Measurements from ENCODE around the gene GBGT1.

GBGT1 gene

GRCh38 chr9:133165452-133165730, 1.7 kb upstream of the GBGT1 start:
- DNase-seq (ENCODE audit: insufficient read length, low spot score), result no peak
- FAIRE-seq, result no peak
- TF ChIP-seq POU2F2 (IDR thresholded peaks at IDR 0.05; ENCODE audit: low read depth, low read length), result no peak
- TF ChIP-seq PAX5 (IDR thresholded peaks at IDR 0.05; ENCODE audit: insufficient read depth, low read length, severe bottlenecking), result no peak
- TF ChIP-seq POLR2AphosphoS5 (IDR thresholded peaks at IDR 0.05; ENCODE audit: low read depth, low read length), result no peak
- TF ChIP-seq POLR2A (IDR thresholded peaks at IDR 0.05; ENCODE audit: low read depth, low read length), result no peak
- no peak for TF ChIP-seq TAF1 (IDR thresholded peaks at IDR 0.05; ENCODE audit: low read depth, low read length)
- no peak for TF ChIP-seq SPI1 (IDR thresholded peaks at IDR 0.05; ENCODE audit: low read depth, low read length)

DNA sequence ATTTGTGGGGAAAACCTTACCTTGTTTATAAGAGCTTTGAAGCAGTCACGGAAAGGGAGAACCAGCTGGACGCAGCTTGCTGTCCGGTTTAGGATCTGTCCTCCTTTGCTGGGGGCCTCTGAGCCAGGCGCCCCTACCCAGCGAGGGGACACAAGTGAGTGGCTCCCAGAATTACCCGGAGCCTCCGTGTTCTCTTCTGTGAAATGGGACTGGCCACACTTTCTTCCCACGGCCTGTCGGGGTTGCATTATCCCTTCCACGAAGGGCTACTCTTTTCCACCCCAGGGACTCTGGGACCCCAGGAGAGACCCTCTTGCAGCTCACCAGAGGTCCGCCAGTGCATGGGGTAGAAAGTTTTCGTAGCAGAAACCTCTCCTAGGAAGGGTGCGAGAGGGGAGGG, 477 bp upstream of the GBGT1 start:
- FAIRE-seq (no peak), DNase-seq (ENCODE audit: insufficient read length, low spot score) (no peak)
- TF ChIP-seq POLR2A (IDR thresholded peaks at IDR 0.05; ENCODE audit: low read depth, low read length), result no peak
- TF ChIP-seq TAF1 (IDR thresholded peaks at IDR 0.05; ENCODE audit: low read depth, low read length), result no peak
- TF ChIP-seq SPI1 (IDR thresholded peaks at IDR 0.05; ENCODE audit: low read depth, low read length), result no peak
- TF ChIP-seq POU2F2 (IDR thresholded peaks at IDR 0.05; ENCODE audit: low read depth, low read length), result no peak
- TF ChIP-seq PAX5 (IDR thresholded peaks at IDR 0.05; ENCODE audit: insufficient read depth, low read length, severe bottlenecking), result no peak
- no peak for TF ChIP-seq POLR2AphosphoS5 (IDR thresholded peaks at IDR 0.05; ENCODE audit: low read depth, low read length)

- DNase-seq (ENCODE audit: insufficient read length, low spot score), result no peak
- TF ChIP-seq PAX5 (IDR thresholded peaks at IDR 0.05; ENCODE audit: insufficient read depth, low read length, severe bottlenecking) (no peak), POLR2A (IDR thresholded peaks at IDR 0.05; ENCODE audit: low read depth, low read length) (no peak), TAF1 (IDR thresholded peaks at IDR 0.05; ENCODE audit: low read depth, low read length) (no peak), SPI1 (IDR thresholded peaks at IDR 0.05; ENCODE audit: low read depth, low read length) (no peak), POLR2AphosphoS5 (IDR thresholded peaks at IDR 0.05; ENCODE audit: low read depth, low read length) (no peak)
- FAIRE-seq, result no peak
Measured at GRCh38 chr9:133162861-133163503, 732 bp downstream of the GBGT1 start.

GRCh38 chr9:133161547-133161950, 2.2 kb downstream of the GBGT1 start:
- FAIRE-seq (no peak), DNase-seq (ENCODE audit: insufficient read length, low spot score) (no peak)
- no peak for TF ChIP-seq SPI1 (IDR thresholded peaks at IDR 0.05; ENCODE audit: low read depth, low read length)
- no peak for TF ChIP-seq POLR2A (IDR thresholded peaks at IDR 0.05; ENCODE audit: low read depth, low read length)
- TF ChIP-seq POU2F2 (IDR thresholded peaks at IDR 0.05; ENCODE audit: low read depth, low read length), result no peak
- no peak for TF ChIP-seq TAF1 (IDR thresholded peaks at IDR 0.05; ENCODE audit: low read depth, low read length)
- no peak for TF ChIP-seq PAX5 (IDR thresholded peaks at IDR 0.05; ENCODE audit: insufficient read depth, low read length, severe bottlenecking)
- no peak for TF ChIP-seq POLR2AphosphoS5 (IDR thresholded peaks at IDR 0.05; ENCODE audit: low read depth, low read length)

DNA sequence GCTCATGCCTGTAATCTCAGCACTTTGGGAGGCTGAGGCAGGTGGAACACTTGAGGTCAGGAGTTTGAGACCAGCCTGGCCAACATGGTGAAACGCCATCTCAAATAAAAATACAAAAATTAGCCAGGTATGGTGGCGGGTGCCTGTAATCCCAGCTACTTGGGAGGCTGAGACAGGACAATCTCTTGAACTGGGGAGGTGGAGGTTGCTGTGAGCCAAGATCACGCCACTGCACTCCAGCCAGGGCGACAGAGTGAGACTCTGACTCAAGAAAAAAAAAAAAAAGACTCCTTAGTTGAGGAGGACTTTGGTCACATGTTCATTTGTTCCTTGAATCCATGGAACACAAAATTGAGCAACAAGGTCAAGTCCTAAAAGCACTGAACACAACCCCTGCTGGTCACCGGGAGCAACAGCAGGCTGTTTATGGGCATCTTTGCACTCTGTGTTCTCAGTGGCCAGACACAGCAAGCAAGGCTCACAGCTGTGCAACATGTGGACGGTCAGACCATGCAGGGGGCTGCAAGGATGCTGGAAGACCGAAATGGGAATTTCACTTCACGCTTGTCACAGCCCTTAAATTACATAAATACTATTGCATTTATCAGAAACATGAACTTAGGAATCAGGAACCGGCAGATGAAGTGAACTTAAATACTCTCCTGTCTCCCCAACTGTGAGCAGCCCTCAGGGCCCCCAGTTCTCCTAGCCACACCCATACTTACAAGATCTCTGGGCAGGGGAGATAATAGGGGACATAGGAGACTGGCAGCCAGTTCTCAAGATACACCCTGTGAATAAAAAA, 2.8 kb downstream of the GBGT1 start:
- no peak for TF ChIP-seq POU2F2 (IDR thresholded peaks at IDR 0.05; ENCODE audit: low read depth, low read length)
- TF ChIP-seq POLR2A (IDR thresholded peaks at IDR 0.05; ENCODE audit: low read depth, low read length), result no peak
- no peak for TF ChIP-seq PAX5 (IDR thresholded peaks at IDR 0.05; ENCODE audit: insufficient read depth, low read length, severe bottlenecking)
- TF ChIP-seq POLR2AphosphoS5 (IDR thresholded peaks at IDR 0.05; ENCODE audit: low read depth, low read length), result no peak
- TF ChIP-seq TAF1 (IDR thresholded peaks at IDR 0.05; ENCODE audit: low read depth, low read length), result no peak
- TF ChIP-seq SPI1 (IDR thresholded peaks at IDR 0.05; ENCODE audit: low read depth, low read length), result no peak
- FAIRE-seq (peak; percentile 91), DNase-seq (ENCODE audit: insufficient read length, low spot score) (peak; percentile 75)

DNA sequence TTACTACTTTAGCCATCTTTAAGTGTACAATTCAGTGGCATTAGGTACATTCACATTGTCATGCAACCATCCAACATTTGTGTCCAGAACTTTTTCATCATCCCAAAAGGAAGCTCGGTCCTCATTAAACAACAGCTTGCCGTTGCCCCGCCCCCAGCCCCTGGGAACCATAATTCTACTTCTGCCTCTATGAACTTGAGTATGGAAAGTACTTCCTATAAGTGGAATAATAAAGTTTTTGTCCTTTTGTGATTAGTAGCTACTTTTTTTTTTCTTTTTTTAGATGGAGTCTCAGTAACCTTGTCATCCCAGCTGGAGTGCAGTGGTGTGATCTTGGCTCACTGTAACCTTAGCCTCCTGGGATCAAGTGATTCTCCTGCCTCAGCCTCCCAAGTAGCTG, 5.0 kb downstream of the GBGT1 start:
- FAIRE-seq, result no peak
- no peak for DNase-seq (ENCODE audit: insufficient read length, low spot score)
- TF ChIP-seq PAX5 (IDR thresholded peaks at IDR 0.05; ENCODE audit: insufficient read depth, low read length, severe bottlenecking), result no peak
- TF ChIP-seq SPI1 (IDR thresholded peaks at IDR 0.05; ENCODE audit: low read depth, low read length), result no peak
- no peak for TF ChIP-seq TAF1 (IDR thresholded peaks at IDR 0.05; ENCODE audit: low read depth, low read length)
- no peak for TF ChIP-seq POU2F2 (IDR thresholded peaks at IDR 0.05; ENCODE audit: low read depth, low read length)
- no peak for TF ChIP-seq POLR2A (IDR thresholded peaks at IDR 0.05; ENCODE audit: low read depth, low read length)
- TF ChIP-seq POLR2AphosphoS5 (IDR thresholded peaks at IDR 0.05; ENCODE audit: low read depth, low read length), result no peak

GRCh38 chr9:133155156-133155555, 8.6 kb downstream of the GBGT1 start:
- FAIRE-seq (no peak), DNase-seq (ENCODE audit: insufficient read length, low spot score) (no peak)
- TF ChIP-seq POLR2A (IDR thresholded peaks at IDR 0.05; ENCODE audit: low read depth, low read length) (no peak), SPI1 (IDR thresholded peaks at IDR 0.05; ENCODE audit: low read depth, low read length) (no peak), TAF1 (IDR thresholded peaks at IDR 0.05; ENCODE audit: low read depth, low read length) (no peak), PAX5 (IDR thresholded peaks at IDR 0.05; ENCODE audit: insufficient read depth, low read length, severe bottlenecking) (no peak), POU2F2 (IDR thresholded peaks at IDR 0.05; ENCODE audit: low read depth, low read length) (no peak), POLR2AphosphoS5 (IDR thresholded peaks at IDR 0.05; ENCODE audit: low read depth, low read length) (no peak)

GRCh38 chr9:133154097-133154989, 9.4 kb downstream of the GBGT1 start:
- FAIRE-seq (no peak), DNase-seq (ENCODE audit: insufficient read length, low spot score) (no peak)
- TF ChIP-seq POU2F2 (IDR thresholded peaks at IDR 0.05; ENCODE audit: low read depth, low read length), result no peak
- TF ChIP-seq SPI1 (IDR thresholded peaks at IDR 0.05; ENCODE audit: low read depth, low read length), result no peak
- no peak for TF ChIP-seq POLR2AphosphoS5 (IDR thresholded peaks at IDR 0.05; ENCODE audit: low read depth, low read length)
- no peak for TF ChIP-seq PAX5 (IDR thresholded peaks at IDR 0.05; ENCODE audit: insufficient read depth, low read length, severe bottlenecking)
- TF ChIP-seq POLR2A (IDR thresholded peaks at IDR 0.05; ENCODE audit: low read depth, low read length), result no peak
- TF ChIP-seq TAF1 (IDR thresholded peaks at IDR 0.05; ENCODE audit: low read depth, low read length), result no peak

Data from GM12891 (cell line).